HCT116 (cell line): ENCODE measurements around the gene SEMA5B. TPM values are rescaled to one million over a fixed set of nuclear protein-coding genes. Genes with fewer than 3 reads are reported as not detected.
A peak's percentile ranks its signal among the peaks of the same experiment; 100 is the strongest.

ENCODE experiments used
- ATAC-seq: fragments of 200-7000 bp; cut with Tn5 transposase; 2 replicates; pipeline ENCODE4 v1.9.1; 2020; ENCODE audit warnings: mild to moderate bottlenecking, moderate library complexity
- BruUV-seq: library from RNA; stranded (reverse); fragments of 400-500 nt; replicated peaks from 2 replicates; lab custom pipeline; 2021; lab: Mats Ljungman, UMichigan
- CTCF ChIA-PET: fragments of 300-600 bp; sonication (Branson Sonifier 250); formaldehyde crosslinking; loops from one replicate; lab custom pipeline; 2021; ENCODE audit warnings: antibody characterized with exemption; lab: Charles Lee
- POLR2A ChIA-PET: fragments of 300-600, 350-600 bp; sonication (Branson Sonifier 250); formaldehyde crosslinking; loops from one replicate; lab custom pipeline; 2021; ENCODE audit warnings: antibody characterized with exemption; lab: Charles Lee
- RAD21 ChIA-PET, 2 experiments: fragments of 300-600 bp; sonication (Branson Sonifier 250); formaldehyde crosslinking; loops; one replicate each; lab custom pipeline; 2023; ENCODE audit warnings: low total read pairs in 2 of 2; ENCODE audit not compliant: uncharacterized antibody in 2 of 2, unreplicated experiment in 2 of 2, low non-redundant PET in 1 of 2; lab: Charles Lee
- DNase-seq: peaks from one replicate; pipeline ENCODE4 v3.0.0-alpha.2; 2010; ENCODE audit warnings: low read depth, low spot score
- H2AFZ ChIP-seq: fragments of 200-600 bp; shearing (Covaris generic), sonication (generic); 2 replicates; pipeline ENCODE4 v1.6.1; 2017; ENCODE audit warnings: low read depth, mixed run types, mixed read lengths, antibody characterized with exemption, low read length; ENCODE audit not compliant: poor library complexity, severe bottlenecking
- H3K27ac ChIP-seq: 2 replicates; pipeline ENCODE4 v1.5.1; 2012; ENCODE audit warnings: low read depth, low read length
- H3K27me3 ChIP-seq: fragments of 200-600 bp; sonication (generic); 2 replicates; pipeline ENCODE4 v1.6.1; 2016; ENCODE audit warnings: mixed run types, low read length, mixed read lengths; ENCODE audit not compliant: insufficient read depth
- H3K36me3 ChIP-seq, 2 experiments: fragments of 200-500 bp in 1 of 2; fragments of 200-600 bp in 1 of 2; sonication (Bioruptor generic) in 1 of 2; sonication (generic) in 1 of 2; 2 replicates each; pipeline versions ENCODE4 v1.5.1 to v1.6.1; 2014 to 2016; ENCODE audit warnings: low read length in 2 of 2, inconsistent platforms in 1 of 2, mixed read lengths in 1 of 2, mixed run types in 1 of 2; ENCODE audit not compliant: insufficient read depth in 2 of 2, control insufficient read depth in 1 of 2
- H3K4me1 ChIP-seq, 2 experiments: fragments of 200-600 bp in 1 of 2; sonication (generic) in 1 of 2; 2 replicates each; pipeline versions ENCODE4 v1.5.1 to v1.6.1; 2012 to 2017; ENCODE audit warnings: low read length in 2 of 2, inconsistent platforms in 1 of 2, mild to moderate bottlenecking in 1 of 2, mixed read lengths in 1 of 2, mixed run types in 1 of 2, moderate library complexity in 1 of 2; ENCODE audit not compliant: insufficient read depth in 2 of 2, control insufficient read depth in 1 of 2
- H3K4me2 ChIP-seq: fragments of 200-600 bp; sonication (generic); 2 replicates; pipeline ENCODE4 v1.6.1; 2017; ENCODE audit warnings: mixed run types, low read length, mixed read lengths
- H3K4me3 ChIP-seq, 2 experiments: fragments of 200-600 bp in 1 of 2; sonication (generic) in 1 of 2; replicated peaks in 1 of 2; 2 replicates each; pipeline ENCODE4 v1.5.1; 2011 to 2016; ENCODE audit warnings: low read length in 2 of 2, control low read depth in 1 of 2, low read depth in 1 of 2, mild to moderate bottlenecking in 1 of 2, mixed read lengths in 1 of 2, mixed run types in 1 of 2
- H3K79me2 ChIP-seq: fragments of 200-600 bp; sonication (generic); 2 replicates; pipeline ENCODE4 v1.6.1; 2017; ENCODE audit warnings: mild to moderate bottlenecking, mixed run types, low read length, moderate library complexity, mixed read lengths; ENCODE audit not compliant: insufficient read depth
- H3K9ac ChIP-seq: fragments of 200-600 bp; sonication (generic); 2 replicates; pipeline ENCODE4 v1.6.1; 2016; ENCODE audit warnings: low read length, mixed read lengths
- H3K9me2 ChIP-seq: fragments of 200-600 bp; sonication (generic), shearing (Covaris generic); 2 replicates; pipeline ENCODE4 v1.6.1; 2017; ENCODE audit warnings: mixed run types, mild to moderate bottlenecking, moderate library complexity; ENCODE audit not compliant: insufficient read depth
- H3K9me3 ChIP-seq, 2 experiments: fragments of 200-500 bp in 1 of 2; fragments of 200-600 bp in 1 of 2; sonication (Bioruptor generic) in 1 of 2; sonication (generic) in 1 of 2; 2 replicates each; pipeline ENCODE4 v1.6.1; 2014 to 2017; ENCODE audit warnings: low read length in 2 of 2, mixed read lengths in 2 of 2, inconsistent platforms in 1 of 2, low read depth in 1 of 2, mild to moderate bottlenecking in 1 of 2, mixed run types in 1 of 2, moderate library complexity in 1 of 2; ENCODE audit not compliant: control insufficient read depth in 1 of 2, insufficient read depth in 1 of 2
- H4K20me1 ChIP-seq: fragments of 200-600 bp; sonication (generic), shearing (Covaris generic); 2 replicates; pipeline ENCODE4 v1.6.1; 2017; ENCODE audit warnings: mixed run types, mild to moderate bottlenecking, moderate library complexity; ENCODE audit not compliant: insufficient read depth
- EGR1 ChIP-seq: IDR thresholded peaks from 2 replicates; pipeline ENCODE4 v1.6.1; 2012; ENCODE audit warnings: low read depth
- EZH2 ChIP-seq: fragments of 200-600 bp; sonication (generic); IDR thresholded peaks from 2 replicates; pipeline ENCODE4 v1.6.1; 2017; ENCODE audit warnings: antibody characterized with exemption, mixed run types
- EZH2phosphoT487 ChIP-seq: fragments of 200-600 bp; IDR thresholded peaks from 2 replicates; pipeline ENCODE4 v1.6.1; 2018; ENCODE audit warnings: antibody characterized with exemption, borderline replicate concordance
- FOSL1 ChIP-seq: IDR thresholded peaks from 2 replicates; pipeline ENCODE4 v1.6.1; 2012; ENCODE audit warnings: low read depth
- POLR2A ChIP-seq: IDR thresholded peaks from 2 replicates; pipeline ENCODE4 v1.7.0; 2011; ENCODE audit warnings: borderline replicate concordance; ENCODE audit not compliant: insufficient read depth, insufficient read length; ENCODE audit errors: extremely low read depth
- POLR2AphosphoS5 ChIP-seq: IDR thresholded peaks from 2 replicates; pipeline ENCODE4 v1.6.1; 2011; ENCODE audit warnings: mild to moderate bottlenecking, low read depth, low read length, moderate library complexity
- SP1 ChIP-seq: IDR thresholded peaks from 2 replicates; pipeline ENCODE4 v1.6.1; 2012; ENCODE audit warnings: low read depth
- SRF ChIP-seq: IDR thresholded peaks from 2 replicates; pipeline ENCODE4 v1.6.1; 2012; ENCODE audit warnings: low read depth
- YY1 ChIP-seq: IDR thresholded peaks from 2 replicates; pipeline ENCODE4 v1.6.1; 2011; ENCODE audit warnings: low read length, low read depth, moderate library complexity, mild to moderate bottlenecking; ENCODE audit not compliant: insufficient replicate concordance; ENCODE audit errors: extremely low read depth
- ZFX ChIP-seq: fragments of 450-650 bp; IDR thresholded peaks from 2 replicates; pipeline ENCODE4 v1.6.1; 2017
- intact Hi-C: fragments of 100-400 bp; cut with micrococcal nuclease; formaldehyde crosslinking; loops from 2 replicates; pipeline ENCODE4 v1.10.0; 2022
- total RNA-seq: library from RNA; stranded (reverse); gene quantifications from one replicate; pipeline ENCODE4 v1.2.1, GENCODE V29; 2021; ENCODE audit not compliant: unreplicated experiment
- TF ChIP-seq, protein P1 (sequence below), 3 experiments: fragments of 200-600 bp in 1 of 3; sonication (generic) in 1 of 3; IDR thresholded peaks in 2 of 3; conservative IDR thresholded peaks in 1 of 3; 2 replicates each; pipeline ENCODE4 v1.5.1; 2012 to 2017; ENCODE audit warnings: low read depth in 2 of 3, low read length in 2 of 3, antibody characterized with exemption in 1 of 3, borderline replicate concordance in 1 of 3, control low read depth in 1 of 3, mild to moderate bottlenecking in 1 of 3, mixed read lengths in 1 of 3, mixed run types in 1 of 3, moderate library complexity in 1 of 3; ENCODE audit not compliant: insufficient read depth in 1 of 3

Gene SEMA5B
- total RNA-seq, 1 experiment from 2014 or later, result 0.15 TPM

DNA sequence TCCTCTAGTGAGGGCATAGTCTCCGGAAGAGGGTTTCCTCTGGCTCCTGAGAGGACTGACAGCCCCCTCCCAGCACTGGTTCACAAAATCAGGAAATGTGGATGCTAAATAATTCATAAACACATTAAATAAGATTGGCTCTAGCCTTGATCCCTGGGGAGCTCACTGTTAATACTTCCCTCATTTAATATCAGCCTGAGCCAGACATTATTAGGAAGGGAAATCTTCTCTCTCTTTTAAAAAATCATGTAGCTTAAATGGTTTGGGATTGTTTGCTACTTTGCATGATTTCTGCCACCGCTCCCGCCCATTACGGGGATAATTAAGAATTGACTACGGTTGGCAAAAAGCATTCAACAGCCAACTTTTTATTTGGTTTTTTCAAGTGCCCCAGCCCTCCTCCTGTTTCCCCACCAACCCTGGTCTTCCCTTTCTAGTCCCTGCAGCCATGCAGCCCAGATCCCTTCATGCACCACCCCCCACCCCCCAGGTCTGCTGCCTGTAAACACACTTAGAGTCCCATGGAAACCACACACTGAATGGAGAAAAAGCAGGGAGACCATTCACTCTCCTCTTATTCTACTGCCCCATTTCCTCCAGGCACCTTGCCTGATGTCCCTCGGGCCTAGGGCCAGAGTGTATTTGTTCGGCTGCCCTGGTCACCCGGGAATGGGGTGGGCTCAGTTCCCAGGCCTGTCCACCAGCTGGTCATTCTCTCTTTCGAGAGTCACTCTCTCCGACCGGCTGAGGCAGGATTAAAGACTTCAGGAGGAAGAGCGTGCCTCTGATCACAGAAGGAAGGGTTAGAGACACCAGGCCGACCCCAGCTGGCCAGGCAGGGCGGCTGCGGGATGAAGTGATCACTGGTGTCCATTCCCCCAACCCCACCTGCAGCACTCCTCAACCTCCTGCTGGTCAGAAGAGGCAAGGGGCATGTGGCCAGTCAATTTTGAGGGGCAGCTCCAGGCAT is 45.1 kb downstream of the SEMA5B start:
- no peaks in the 10 kb centered on the region for H3K36me3 ChIP-seq
- ChIA-PET CTCF (no interaction called here), POLR2A (no interaction called here), RAD21 (no interaction called here)
- no peaks in the 10 kb centered on the region for H4K20me1 ChIP-seq
- TF ChIP-seq EZH2, result no peak
- TF ChIP-seq, protein P1, sequence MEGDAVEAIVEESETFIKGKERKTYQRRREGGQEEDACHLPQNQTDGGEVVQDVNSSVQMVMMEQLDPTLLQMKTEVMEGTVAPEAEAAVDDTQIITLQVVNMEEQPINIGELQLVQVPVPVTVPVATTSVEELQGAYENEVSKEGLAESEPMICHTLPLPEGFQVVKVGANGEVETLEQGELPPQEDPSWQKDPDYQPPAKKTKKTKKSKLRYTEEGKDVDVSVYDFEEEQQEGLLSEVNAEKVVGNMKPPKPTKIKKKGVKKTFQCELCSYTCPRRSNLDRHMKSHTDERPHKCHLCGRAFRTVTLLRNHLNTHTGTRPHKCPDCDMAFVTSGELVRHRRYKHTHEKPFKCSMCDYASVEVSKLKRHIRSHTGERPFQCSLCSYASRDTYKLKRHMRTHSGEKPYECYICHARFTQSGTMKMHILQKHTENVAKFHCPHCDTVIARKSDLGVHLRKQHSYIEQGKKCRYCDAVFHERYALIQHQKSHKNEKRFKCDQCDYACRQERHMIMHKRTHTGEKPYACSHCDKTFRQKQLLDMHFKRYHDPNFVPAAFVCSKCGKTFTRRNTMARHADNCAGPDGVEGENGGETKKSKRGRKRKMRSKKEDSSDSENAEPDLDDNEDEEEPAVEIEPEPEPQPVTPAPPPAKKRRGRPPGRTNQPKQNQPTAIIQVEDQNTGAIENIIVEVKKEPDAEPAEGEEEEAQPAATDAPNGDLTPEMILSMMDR (IDR thresholded peaks at IDR 0.05 in 2 of 3, conservative IDR thresholded peaks at IDR 0.05 in 1 of 3; ENCODE audit: borderline replicate concordance in 1 of 3, insufficient read depth in 1 of 3, low read depth in 2 of 3, low read length in 2 of 3), result peak; percentile 16 to 25 (median 25); a peak in 3 of 6 replicates
- no peak for DNase-seq
- no peaks in the 10 kb centered on the region for H3K79me2 ChIP-seq
- H3K9ac ChIP-seq, result no peak overlapping the region
- no peak overlapping the region for H3K4me2 ChIP-seq
- peaks cover 0 to 9% of the 10 kb centered on the region in 2 experiments; a peak in 2 of 4 replicates for H3K4me1 ChIP-seq
- no peak overlapping the region for H2AFZ ChIP-seq
- H3K27me3 ChIP-seq, result peaks cover 9% of the 10 kb centered on the region; the same call in 1 of the 2 replicates
- no peaks in the 10 kb centered on the region for H3K9me2 ChIP-seq
- H3K4me3 ChIP-seq, result no peak overlapping the region
- no peak overlapping the region for H3K27ac ChIP-seq
- ATAC-seq, result peak; percentile 61
- intact Hi-C loops, result no loop called here
- no peaks in the 10 kb centered on the region for H3K9me3 ChIP-seq
- no TSS peak for BruUV-seq

DNA sequence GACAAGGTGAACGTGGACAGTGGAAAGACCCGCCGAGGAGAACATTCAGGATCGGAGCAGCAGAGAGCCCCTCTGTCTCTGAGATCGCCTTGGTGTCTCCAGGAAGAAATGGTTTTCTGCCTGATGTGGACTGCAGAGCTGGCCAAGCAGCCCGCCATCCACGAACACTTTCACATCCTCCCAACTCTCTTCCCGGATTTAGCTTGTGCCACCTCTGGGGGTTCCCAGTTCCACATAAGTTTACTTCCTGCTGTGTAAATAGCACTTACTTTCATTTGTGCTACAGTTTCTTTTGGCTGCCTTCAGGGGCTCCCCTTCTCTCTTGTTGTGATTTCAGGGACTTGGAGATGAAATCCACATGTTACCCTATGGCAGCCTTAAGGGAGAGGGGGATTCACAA is 48.4 kb downstream of the SEMA5B start:
- H3K36me3 ChIP-seq, result no peaks in the 10 kb centered on the region
- H3K27ac ChIP-seq, result no peak overlapping the region
- intact Hi-C loops, result no loop called here
- no TSS peak for BruUV-seq
- ATAC-seq (no peak), DNase-seq (no peak)
- peaks cover 0 to 9% of the 10 kb centered on the region in 2 experiments; a peak in 2 of 4 replicates for H3K4me1 ChIP-seq
- RAD21 ChIA-PET, result no interaction called here
- H3K9me2 ChIP-seq, result no peaks in the 10 kb centered on the region
- H3K4me3 ChIP-seq, result no peak overlapping the region
- POLR2A ChIA-PET, result no interaction called here
- no peak overlapping the region for H2AFZ ChIP-seq
- H3K4me2 ChIP-seq, result no peak overlapping the region
- no peaks in the 10 kb centered on the region for H3K27me3 ChIP-seq
- CTCF ChIA-PET, result no interaction called here
- H4K20me1 ChIP-seq, result no peaks in the 10 kb centered on the region
- H3K9me3 ChIP-seq, result no peaks in the 10 kb centered on the region
- H3K9ac ChIP-seq, result no peak overlapping the region
- H3K79me2 ChIP-seq, result no peaks in the 10 kb centered on the region
- no peak for TF ChIP-seq YY1
- no peak for TF ChIP-seq POLR2A
- no peak for TF ChIP-seq POLR2AphosphoS5
- no peak for TF ChIP-seq SP1
- no peak for TF ChIP-seq FOSL1
- no peak for TF ChIP-seq ZFX
- TF ChIP-seq EGR1, result no peak
- TF ChIP-seq EZH2phosphoT487, result no peak
- no peak for TF ChIP-seq SRF
- TF ChIP-seq, all 23 proteins: peak for 0
